ENCODE results near the gene TBX1.
"Not testable (repeated sequence)": the region's sequence is repeated elsewhere in the genome, so short reads cannot be mapped to it uniquely, and the experiment has no call there.

TBX1 gene

DNA sequence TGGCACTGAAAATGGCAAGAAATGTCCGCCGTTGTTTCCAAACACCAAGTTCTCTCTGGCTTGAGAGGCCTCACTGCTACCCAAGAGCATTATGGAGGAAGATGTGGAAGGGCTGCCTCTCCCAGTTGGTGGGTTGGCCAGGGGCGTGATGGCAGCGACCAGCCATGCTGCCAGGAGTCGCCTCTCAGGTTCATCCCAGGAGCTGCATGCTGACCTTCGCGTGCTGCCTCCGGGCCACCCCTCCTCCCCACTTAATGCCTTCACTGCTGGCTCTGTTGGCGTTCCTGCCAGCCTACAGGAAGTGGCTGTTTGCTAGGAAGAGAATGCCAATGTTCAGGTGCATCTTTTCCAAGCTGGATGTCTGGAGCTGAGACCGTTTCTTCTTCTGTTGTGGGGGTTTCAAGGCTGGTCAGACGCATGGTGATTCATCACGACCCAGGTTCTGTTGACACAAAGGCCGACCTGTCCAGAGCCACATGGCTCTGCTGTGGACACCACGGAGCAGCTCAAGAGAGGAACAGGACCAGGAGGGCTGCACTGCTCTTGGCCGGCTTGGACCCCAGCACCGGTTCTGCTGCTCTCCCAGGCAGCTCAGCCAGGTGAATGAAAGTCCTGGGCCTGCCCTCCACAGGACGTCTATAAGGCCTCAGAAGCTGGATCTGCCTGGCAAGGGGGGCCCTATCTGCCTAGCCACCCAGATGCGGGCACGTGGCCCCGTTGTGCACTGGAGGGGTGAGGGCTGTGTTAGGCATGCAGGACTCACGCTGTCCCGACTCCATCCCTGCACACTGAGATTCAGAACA is 25.1 kb downstream of the TBX1 start:
- DNase-seq: no peak

- DNase-seq: no peak
Observed at GRCh38 chr22:19786264-19786585, 25.6 kb downstream of the TBX1 start.

- no peak for DNase-seq
Observed at GRCh38 chr22:19786959-19787848, 26.6 kb downstream of the TBX1 start.

DNA sequence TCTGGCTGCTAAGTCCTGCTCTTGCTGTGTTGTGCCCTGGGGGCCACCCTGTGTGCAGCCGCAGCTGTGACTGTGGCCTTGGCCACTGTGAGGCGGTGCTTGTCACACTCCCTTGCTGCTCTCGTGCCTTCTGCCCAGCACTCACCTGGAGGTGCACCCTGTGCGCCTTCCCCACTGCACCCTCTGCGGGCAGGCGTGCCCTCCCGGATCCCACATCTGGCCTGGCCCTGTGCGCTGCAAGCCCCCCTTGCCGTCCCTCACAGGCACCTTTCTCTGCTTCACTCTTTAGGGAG is 27.2 kb downstream of the TBX1 start:
- no peak for DNase-seq

- no peak for DNase-seq
Observed at GRCh38 chr22:19788661-19789225, 28.2 kb downstream of the TBX1 start.

- no peak for DNase-seq
Observed at GRCh38 chr22:19789406-19789805, 28.8 kb downstream of the TBX1 start.

DNA sequence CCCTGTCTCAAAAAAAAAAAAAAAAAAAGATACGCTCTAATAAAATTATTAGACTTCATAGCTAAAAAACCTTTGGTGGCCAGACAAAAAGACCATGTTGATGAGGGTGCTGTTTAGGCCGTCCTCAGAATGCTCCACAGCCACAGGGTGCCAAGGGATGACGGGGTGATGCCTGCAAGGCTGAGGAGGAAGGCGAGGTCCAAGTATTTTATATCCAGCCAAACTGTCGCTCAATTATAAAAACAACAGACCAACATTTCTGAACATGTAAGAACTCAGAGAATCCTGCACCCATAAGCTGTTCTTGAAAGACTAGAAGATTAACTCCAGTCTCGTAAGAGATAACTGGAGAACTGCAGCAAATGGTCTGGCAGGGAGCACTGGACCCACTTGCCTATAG is 29.2 kb downstream of the TBX1 start:
- no peak for DNase-seq

DNA sequence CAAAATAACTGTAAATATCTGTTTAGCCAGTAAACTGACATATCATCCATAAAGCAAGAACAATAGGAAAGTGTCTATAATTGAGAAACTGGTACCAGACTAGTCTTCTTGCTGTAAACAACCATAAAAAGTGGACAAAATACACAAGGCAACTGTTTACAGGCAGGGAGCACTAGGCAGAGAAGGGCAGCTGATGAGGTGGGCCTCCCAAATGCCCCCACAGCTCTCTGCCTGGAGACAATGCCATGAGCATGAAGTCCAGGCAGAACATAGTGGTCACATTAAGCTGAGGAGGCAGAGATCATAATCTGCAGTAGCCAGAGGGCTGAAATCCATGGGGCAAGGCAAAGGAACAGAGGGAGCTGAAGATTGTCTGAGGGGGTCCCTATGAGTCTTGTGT is 30.7 kb downstream of the TBX1 start:
- no peak for DNase-seq

GRCh38 chr22:19791894-19792293 is 31.3 kb downstream of the TBX1 start:
- DNase-seq: no peak

GRCh38 chr22:19792383-19792896 is 31.9 kb downstream of the TBX1 start:
- not testable (repeated sequence) for DNase-seq

GRCh38 chr22:19793161-19793560 is 32.6 kb downstream of the TBX1 start:
- DNase-seq: no peak

GRCh38 chr22:19793661-19794310 is 33.2 kb downstream of the TBX1 start:
- no peak for DNase-seq

- DNase-seq: no peak
Observed at GRCh38 chr22:19795617-19796008, 35.0 kb downstream of the TBX1 start.

DNA sequence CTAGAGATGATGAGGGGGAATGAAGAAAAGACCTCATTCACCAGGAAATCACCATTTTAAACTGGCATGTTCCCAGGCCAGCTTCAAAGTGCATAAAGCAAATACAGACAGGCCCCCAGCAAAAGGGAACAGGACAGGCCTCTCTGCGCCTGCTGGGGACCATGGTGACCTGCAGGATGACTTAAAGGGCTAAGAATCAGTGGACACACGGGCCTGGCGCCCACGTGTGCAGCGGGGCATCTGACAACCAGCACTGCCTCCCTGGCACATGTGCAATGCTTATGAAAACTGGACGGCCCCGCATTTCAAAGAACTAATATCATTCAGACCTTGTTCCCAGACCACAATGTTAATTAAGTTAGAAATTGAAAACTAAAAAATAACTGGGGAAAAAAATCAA is 35.6 kb downstream of the TBX1 start:
- no peak for DNase-seq

- no peak for DNase-seq
Observed at GRCh38 chr22:19797086-19798002, 36.8 kb downstream of the TBX1 start.

DNA sequence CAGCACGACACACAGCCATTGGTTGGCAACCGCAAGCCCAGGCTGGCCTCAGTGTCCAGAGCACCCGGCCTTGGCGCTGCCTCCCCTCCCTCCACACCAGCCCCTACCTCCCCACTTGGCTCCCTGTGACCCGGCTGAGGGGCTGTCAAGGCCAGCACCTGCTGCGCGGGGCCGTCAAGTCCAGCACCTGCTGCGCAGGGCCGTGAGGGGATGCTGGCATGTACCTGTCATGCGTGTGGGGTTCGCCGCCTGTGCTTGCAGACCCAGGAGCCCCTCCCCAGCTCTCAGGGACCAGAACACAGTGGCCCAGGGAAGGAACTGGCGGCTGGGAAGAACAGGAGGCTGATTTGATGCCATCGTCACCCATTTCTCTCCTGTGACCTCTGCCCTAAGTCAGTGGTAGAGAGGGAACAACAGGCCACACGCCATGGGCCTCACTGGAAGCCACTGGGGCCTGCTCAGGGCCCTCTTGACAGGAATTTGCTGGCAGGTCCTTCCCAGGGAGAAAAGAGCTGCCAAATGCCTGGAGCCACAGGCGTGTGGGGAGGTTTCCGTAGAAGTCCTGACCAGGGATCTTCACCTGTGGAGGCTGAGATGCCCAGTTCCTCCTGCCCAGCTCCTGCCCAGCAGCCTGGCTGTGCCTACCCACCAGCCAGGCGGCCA is 37.6 kb downstream of the TBX1 start:
- DNase-seq: no peak

- DNase-seq: no peak
Observed at GRCh38 chr22:19798891-19799293, 38.3 kb downstream of the TBX1 start.

DNA sequence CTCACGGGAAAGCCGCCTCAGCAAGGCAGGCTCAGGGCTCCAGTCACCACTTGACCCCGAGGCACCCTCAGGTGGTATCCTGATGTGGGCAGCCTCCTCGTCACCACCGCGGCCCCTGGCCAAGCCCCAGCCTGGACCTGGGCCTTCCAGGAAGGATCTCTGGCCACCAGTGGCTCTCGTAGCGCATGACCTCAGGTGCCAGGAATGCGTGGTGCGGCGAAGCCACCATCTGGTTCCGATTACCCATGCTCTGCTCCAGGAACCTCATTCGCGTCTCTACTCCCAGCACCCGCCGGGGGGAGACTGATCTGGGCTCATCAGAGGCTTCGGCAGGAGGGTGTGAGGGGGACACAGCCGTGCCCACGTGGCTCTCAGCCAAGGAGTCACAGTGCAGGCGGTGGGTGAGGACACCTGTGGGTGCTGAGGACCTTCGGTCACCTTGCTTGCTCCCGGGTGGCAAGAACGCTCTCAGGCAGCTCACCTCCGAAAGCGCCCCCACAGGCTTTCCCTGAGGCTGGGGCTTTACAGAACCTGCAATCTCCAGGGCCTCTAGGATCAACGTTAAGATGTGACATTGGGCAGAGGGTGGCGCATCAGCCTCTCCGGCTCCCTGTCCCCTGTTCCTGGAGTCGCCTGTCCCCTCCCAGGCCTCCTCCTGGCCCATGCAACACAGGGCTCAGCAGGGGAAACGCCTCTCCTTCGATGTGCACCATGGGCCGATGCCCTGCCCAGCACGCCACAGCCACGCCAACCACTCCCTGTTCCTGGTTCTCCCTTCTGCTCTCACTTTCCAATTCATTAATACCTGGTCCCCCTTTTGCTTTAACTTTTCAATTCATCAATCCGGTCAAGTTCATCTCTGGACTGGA is 39.0 kb downstream of the TBX1 start:
- no peak for DNase-seq

- no peak for DNase-seq
Observed at GRCh38 chr22:19800306-19800705, 39.7 kb downstream of the TBX1 start.

- DNase-seq: no peak
Observed at GRCh38 chr22:19800761-19801244, 40.2 kb downstream of the TBX1 start.
